AG08395 (cell line): ENCODE measurements around the gene CTCFL.
A peak's percentile ranks its signal among the peaks of the same experiment; 100 is the strongest.
"Not testable (repeated sequence)": the region's sequence is repeated elsewhere in the genome, so short reads cannot be mapped to it uniquely, and the experiment has no call there.

Experiments
- DNase-seq: peaks from one replicate; pipeline ENCODE4 v3.0.0; 2012; ENCODE audit warnings: mixed read lengths, low spot score

CTCFL gene

GRCh38 chr20:57536771-57537724 is 12.1 kb upstream of the CTCFL start:
- DNase-seq: no peak

GRCh38 chr20:57536120-57536708 is 11.3 kb upstream of the CTCFL start:
- no peak for DNase-seq

GRCh38 chr20:57535297-57535696 is 10.4 kb upstream of the CTCFL start:
- DNase-seq: no peak

- DNase-seq: no peak
These were observed 7.2 kb upstream of the CTCFL start for GRCh38 chr20:57532104-57532503.

GRCh38 chr20:57530327-57530981 is 5.5 kb upstream of the CTCFL start:
- no peak for DNase-seq

- DNase-seq: no peak
These were observed 4.9 kb upstream of the CTCFL start for GRCh38 chr20:57529810-57530209.

GRCh38 chr20:57529160-57529585 is 4.2 kb upstream of the CTCFL start:
- DNase-seq: no peak

GRCh38 chr20:57528148-57528547 is 3.2 kb upstream of the CTCFL start:
- no peak for DNase-seq

- no peak for DNase-seq
These were observed 2.8 kb upstream of the CTCFL start for GRCh38 chr20:57527728-57528127.

GRCh38 chr20:57526885-57527460 is 2.0 kb upstream of the CTCFL start:
- DNase-seq: no peak

- no peak for DNase-seq
These were observed 1.3 kb upstream of the CTCFL start for GRCh38 chr20:57526087-57526884.

GRCh38 chr20:57525328-57526086 is 567 bp upstream of the CTCFL start:
- DNase-seq: no peak

GRCh38 chr20:57523782-57524181 is 1.2 kb downstream of the CTCFL start:
- DNase-seq: no peak

GRCh38 chr20:57522380-57523140 is 2.4 kb downstream of the CTCFL start:
- DNase-seq: no peak

GRCh38 chr20:57517904-57518303 is 7.0 kb downstream of the CTCFL start:
- no peak for DNase-seq

GRCh38 chr20:57514273-57514751 is 10.6 kb downstream of the CTCFL start:
- peak; percentile 86 for DNase-seq

GRCh38 chr20:57513199-57513598 is 11.7 kb downstream of the CTCFL start:
- no peak for DNase-seq

- no peak for DNase-seq
These were observed 12.5 kb downstream of the CTCFL start for GRCh38 chr20:57512432-57512831.

GRCh38 chr20:57511709-57512108 is 13.2 kb downstream of the CTCFL start:
- DNase-seq: not testable (repeated sequence)

GRCh38 chr20:57509665-57510237 is 15.2 kb downstream of the CTCFL start:
- peak; percentile 37 for DNase-seq
